GM12874 (cell line): Measurements from ENCODE around the gene TOP3B.

ENCODE experiments used
- CTCF ChIP-seq: IDR thresholded peaks from 2 replicates; pipeline ENCODE4 v1.5.1; 2011; ENCODE audit warnings: low read depth, mild to moderate bottlenecking, control low read depth, low read length, moderate library complexity; ENCODE audit not compliant: insufficient read depth

The TOP3B gene

GRCh38 chr22:21916309-21916918, 66.2 kb downstream of the TOP3B start:
- no peak for TF ChIP-seq CTCF

GRCh38 chr22:21915624-21916308, 66.8 kb downstream of the TOP3B start:
- no peak for TF ChIP-seq CTCF

GRCh38 chr22:21909871-21910270, 72.7 kb downstream of the TOP3B start:
- no peak for TF ChIP-seq CTCF

GRCh38 chr22:21907638-21908522, 74.7 kb downstream of the TOP3B start:
- no peak for TF ChIP-seq CTCF
